8988T (cell line): ENCODE results near the gene LPGAT1.
"Not testable (repeated sequence)": the region's sequence is repeated elsewhere in the genome, so short reads cannot be mapped to it uniquely, and the experiment has no call there.

ENCODE experiments used
- DNase-seq: peaks from one replicate; pipeline ENCODE4 v3.0.0; 2011

LPGAT1 gene

GRCh38 chr1:211830328-211831142 lies at the start of gene LPGAT1:
Gene LPGAT1 (minus strand): TSS chr1:211830763. CDS start chr1:211829296, 1,467 bp downstream.
- DNase-seq: peak; percentile 70

GRCh38 chr1:211879475-211879874 lies 48.9 kb upstream of the LPGAT1 start:
- no peak for DNase-seq

GRCh38 chr1:211876851-211877590 lies 46.5 kb upstream of the LPGAT1 start:
- no peak for DNase-seq

- DNase-seq: no peak
Measured at GRCh38 chr1:211875541-211875940, 45.0 kb upstream of the LPGAT1 start.

- DNase-seq: no peak
Measured at GRCh38 chr1:211874521-211875347, 44.2 kb upstream of the LPGAT1 start.

GRCh38 chr1:211873731-211874130 lies 43.2 kb upstream of the LPGAT1 start:
- not testable (repeated sequence) for DNase-seq

- no peak for DNase-seq
Measured at GRCh38 chr1:211870156-211870555, 39.6 kb upstream of the LPGAT1 start.

GRCh38 chr1:211865180-211865579 lies 34.6 kb upstream of the LPGAT1 start:
- DNase-seq: no peak

GRCh38 chr1:211859405-211859804 lies 28.8 kb upstream of the LPGAT1 start:
- DNase-seq: no peak

GRCh38 chr1:211851174-211851573 lies 20.6 kb upstream of the LPGAT1 start:
- DNase-seq: no peak

GRCh38 chr1:211843507-211844298 lies 13.1 kb upstream of the LPGAT1 start:
- no peak for DNase-seq

GRCh38 chr1:211843018-211843417 lies 12.5 kb upstream of the LPGAT1 start:
- no peak for DNase-seq

- DNase-seq: no peak
Measured at GRCh38 chr1:211842518-211842917, 12.0 kb upstream of the LPGAT1 start.

- DNase-seq: no peak
Measured at GRCh38 chr1:211839106-211839505, 8.5 kb upstream of the LPGAT1 start.

GRCh38 chr1:211833174-211833820 lies 2.7 kb upstream of the LPGAT1 start:
- no peak for DNase-seq

GRCh38 chr1:211832661-211833060 lies 2.1 kb upstream of the LPGAT1 start:
- DNase-seq: no peak

GRCh38 chr1:211831558-211832323 lies 1.2 kb upstream of the LPGAT1 start:
- DNase-seq: no peak

- DNase-seq: no peak
Measured at GRCh38 chr1:211830055-211830327, 572 bp downstream of the LPGAT1 start.

- DNase-seq: peak; percentile 45
Measured at GRCh38 chr1:211829343-211830054, 1.1 kb downstream of the LPGAT1 start.

- DNase-seq: no peak
Measured at GRCh38 chr1:211828584-211829342, 1.8 kb downstream of the LPGAT1 start.
